Ramos (cell line): ENCODE results near the gene SMR3B.

Experiments
- in situ Hi-C: fragments of 300-500 bp; cut with MboI; formaldehyde crosslinking; loops from one replicate; pipeline ENCODE4 v1.14.3; 2022; ENCODE audit warnings: low sequenced_read_pairs; ENCODE audit not compliant: unreplicated experiment

Gene SMR3B

DNA sequence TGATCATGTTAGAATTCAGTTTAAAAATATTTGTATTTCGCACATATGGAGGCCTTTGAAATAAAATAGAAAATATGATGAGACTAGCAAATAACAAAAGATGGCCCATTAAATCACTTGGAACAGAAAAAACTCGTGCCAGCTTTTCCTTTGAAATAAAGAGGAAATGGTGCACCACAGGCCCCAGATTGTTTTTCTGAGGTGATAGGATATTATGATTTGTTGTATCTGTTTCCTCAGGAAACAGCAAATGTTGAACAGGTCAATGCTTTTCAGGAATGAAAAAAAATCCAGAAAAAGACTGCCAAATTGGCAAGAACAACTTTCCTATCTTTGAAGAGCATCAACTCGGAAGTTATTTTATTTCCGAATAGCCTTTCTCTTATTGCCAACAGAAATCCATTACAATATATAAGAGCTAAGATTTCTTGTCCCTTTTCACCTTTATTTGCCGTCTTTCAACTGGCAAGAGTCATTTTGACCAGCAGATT, at the start of gene SMR3B:
Gene SMR3B (plus strand): TSS at position 441 of the 491 bp plus-strand sequence. CDS start 1,380 bp downstream, outside the sequence.
- in situ Hi-C loops: no loop called here

DNA sequence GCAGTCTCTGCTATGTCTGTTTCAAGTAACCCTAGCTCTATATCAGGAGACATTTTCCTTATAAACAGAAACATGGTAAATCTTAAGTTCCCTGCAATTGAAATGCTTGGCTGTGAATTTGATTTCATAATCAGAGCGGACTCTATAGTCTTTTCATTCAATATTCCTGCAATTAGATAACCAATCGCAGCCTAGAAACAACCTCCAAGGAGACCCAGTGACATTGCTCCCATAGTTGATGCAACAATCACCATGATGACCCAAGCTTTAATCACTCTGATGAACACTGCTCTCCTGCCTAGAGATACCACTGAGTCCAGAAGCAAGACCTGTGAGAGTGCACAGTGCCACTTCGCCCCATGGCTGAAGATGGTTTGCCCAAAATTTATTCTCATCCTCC, 48.2 kb upstream of the SMR3B start, which contains the start of gene CABS1:
Gene CABS1 (plus strand): TSS at position 301 of the 400 bp plus-strand sequence. CDS start 59 bp downstream, at position 360.
- in situ Hi-C loops: no loop called here

DNA sequence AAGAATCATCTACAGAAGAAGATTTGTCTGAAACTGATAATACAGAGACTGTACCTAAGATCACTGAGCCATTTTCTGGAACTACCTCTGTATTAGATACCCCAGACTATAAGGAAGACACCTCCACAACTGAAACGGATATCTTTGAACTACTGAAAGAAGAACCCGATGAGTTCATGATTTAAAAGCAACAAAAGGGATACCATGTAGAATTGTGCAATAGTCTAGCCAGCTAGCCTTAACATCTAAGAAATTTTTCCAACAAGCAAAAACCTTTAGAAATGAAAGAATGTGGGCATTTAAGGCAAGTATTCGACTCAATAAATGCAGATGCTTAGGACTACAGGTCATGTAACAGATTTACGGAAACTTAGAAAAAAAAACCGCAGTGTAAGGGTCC, 46.9 kb upstream of the SMR3B start:
- in situ Hi-C loops: no loop called here

DNA sequence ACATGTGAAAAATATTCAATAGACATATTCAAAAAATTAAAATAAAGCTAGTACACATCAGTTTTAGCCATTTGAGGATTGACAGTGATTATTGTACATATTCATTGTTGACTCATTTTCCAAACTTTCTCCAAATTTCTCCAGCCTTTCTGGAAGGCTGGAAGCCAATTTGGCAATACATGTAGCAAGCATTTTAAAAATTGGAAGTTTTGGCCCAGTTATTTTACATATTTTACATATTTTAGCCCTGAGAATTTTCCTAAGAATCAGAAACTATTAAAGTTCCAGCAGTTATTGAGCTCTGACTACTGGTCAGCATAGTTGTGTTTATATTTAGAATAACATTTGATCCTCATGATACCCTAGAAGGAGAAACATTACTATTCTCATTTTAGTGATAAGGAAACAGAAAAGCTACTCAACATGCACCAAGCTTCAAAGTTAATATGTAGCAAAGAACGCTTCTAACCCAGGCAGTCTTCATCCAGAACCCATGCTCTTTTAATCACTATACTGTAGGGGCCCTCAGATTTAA, 45.0 kb upstream of the SMR3B start:
- in situ Hi-C loops: no loop called here

DNA sequence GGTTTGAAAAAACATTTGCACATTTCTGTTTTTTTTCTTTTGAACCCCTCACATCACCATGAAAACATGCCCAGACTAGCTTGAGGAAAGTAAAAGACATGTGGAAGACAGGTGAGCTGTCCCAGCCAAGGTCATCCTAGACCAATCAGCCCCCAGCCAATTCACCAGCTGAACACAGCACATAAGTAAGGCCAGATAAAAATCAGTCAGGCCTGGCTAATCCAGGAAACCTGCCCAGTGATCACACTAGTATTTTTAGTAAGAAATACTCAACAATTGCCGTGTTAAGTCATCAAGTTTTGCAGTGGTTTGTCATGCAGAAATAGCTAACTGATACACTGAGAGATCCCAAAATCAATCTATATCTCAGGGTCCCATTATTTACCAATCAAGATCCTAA, 26.7 kb upstream of the SMR3B start:
- in situ Hi-C loops: no loop called here

DNA sequence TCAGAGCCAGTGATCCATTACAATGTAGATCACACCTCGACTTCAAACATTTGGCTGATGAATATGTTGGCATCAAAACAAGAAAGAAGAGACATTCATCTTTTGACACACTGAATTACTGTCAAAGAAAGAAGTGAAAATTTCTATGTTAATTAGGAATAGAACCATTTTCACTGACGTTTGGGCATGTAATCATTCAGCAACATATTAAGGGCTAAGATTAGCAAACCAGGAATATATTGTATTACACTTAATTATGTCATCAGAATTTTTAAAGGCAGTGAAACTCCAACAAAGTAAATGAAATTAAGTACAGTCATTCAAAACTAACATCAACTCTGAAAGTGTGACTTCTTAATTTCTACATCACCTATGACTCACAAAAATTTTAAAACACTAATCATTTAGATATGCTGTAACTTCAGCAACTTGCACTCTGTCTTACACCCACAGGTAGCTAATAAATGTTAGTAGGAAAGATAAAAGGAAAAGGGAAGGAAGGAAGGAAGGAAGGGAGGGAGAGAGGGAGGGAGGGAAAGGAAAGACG, 23.7 kb upstream of the SMR3B start:
- in situ Hi-C loops: no loop called here

DNA sequence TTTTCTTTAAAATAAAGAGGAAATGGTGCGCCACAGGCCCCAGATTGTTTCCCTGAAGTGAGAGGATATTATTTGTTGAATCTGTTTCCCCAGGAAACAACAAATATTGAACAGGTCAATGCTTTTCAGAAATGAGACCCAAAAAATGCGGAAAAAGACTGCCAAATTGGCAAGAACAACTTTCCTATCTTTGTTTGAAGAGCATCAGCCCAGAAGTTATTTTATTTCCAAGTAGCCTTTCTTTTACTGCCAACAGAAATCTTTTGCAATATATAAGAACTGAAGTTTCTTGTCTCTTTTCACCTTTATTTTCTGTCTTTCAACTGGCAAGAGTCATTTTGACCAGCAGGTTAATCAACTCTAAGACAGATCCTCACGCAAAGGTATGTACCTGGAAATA, 22.5 kb upstream of the SMR3B start, which contains the start of gene SMR3A:
Gene SMR3A (plus strand): TSS at position 301 of the 400 bp plus-strand sequence. CDS start 1,356 bp downstream, outside the sequence.
- in situ Hi-C loops: no loop called here

DNA sequence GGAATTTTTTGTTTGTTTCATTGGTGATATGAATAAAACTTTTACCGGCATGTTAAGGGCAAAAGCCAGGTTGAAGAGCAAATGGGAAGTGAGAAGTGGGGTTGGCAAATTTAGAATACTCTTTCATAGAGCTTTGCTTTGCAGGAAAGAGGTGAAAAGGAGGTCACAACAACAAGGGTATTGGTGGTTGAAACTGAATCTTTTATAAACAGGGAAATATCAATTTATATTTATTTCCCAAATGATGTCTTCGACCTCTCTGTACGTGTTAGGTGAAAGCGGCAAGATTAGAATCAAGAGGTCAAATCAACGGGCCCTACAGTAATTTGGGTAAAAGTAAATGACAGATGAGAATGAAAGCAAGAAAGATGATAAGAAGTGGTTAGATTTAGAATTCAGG, 18.9 kb upstream of the SMR3B start:
- in situ Hi-C loops: no loop called here

DNA sequence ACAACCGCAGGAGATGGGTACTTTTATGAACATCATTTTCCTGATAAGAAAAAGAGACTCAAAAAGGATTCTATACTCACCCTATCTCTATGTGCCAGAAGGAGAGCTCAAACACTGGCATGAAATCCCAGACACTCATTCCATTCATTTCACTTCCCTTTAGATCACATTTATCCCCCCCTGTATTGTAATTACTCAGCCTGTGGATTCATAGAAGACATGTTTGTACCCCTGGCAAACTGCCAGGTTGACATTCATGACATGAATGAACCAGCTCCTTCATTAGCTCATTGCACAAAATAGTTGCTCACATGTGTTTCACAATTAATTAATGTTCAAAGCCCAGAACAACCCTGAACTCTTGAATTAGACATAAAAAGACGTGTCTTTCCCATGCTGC, 17.5 kb upstream of the SMR3B start:
- in situ Hi-C loops: no loop called here

DNA sequence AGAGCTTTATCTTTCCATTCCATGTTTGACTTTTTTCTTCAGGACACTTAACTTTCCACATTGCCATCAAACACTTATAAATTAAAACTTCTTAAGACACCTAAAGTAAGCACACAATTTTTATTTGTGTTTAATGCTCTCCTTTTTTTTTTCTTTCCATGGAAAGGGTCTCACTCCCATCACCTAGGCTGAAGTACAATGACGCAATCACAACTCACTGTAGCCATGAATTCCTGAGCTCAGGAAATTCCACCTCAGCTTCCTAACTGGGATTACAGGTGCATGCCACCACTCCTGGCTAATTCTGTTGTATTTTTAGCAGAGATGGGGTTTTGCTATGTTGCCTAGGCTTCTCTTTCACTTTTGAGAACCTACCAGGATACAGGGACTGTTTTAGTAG, 15.1 kb upstream of the SMR3B start:
- in situ Hi-C loops: no loop called here

DNA sequence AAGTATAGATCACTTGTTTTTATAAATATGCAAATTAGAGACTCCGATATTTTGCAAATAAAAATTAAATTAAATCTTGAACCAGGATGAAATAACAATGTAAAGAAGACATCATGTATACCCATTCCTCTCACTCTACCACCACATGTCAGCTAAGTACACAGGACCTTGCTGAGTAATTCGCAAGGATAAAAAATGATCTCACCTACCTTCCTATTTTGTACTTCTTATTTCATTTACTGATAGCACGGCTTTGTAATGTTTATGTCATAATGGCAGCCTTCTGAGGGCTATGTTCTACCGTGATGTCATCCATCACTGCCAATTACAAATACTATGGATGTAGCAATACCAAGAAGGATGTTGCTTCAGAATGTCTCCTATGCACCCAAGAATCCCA, 10.9 kb upstream of the SMR3B start:
- in situ Hi-C loops: no loop called here

DNA sequence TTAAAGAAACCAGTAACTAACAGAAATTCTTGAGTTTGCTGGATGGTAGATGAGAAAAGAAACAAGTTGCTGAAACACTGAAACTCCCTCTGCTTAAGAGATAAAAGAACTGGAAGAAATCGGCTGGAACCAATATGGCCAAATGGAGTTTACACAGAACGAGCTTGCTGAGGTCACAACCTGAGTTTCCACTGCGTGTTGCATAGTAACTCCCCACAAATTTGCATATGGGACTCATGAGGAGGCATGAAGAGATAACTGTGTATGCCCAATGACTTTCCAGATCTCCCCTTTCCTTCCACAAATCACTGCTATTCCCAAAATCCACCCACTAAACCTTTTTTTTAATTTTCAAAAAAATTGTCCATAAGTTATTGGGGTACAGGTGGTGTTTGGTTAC, 10.2 kb upstream of the SMR3B start:
- in situ Hi-C loops: no loop called here

DNA sequence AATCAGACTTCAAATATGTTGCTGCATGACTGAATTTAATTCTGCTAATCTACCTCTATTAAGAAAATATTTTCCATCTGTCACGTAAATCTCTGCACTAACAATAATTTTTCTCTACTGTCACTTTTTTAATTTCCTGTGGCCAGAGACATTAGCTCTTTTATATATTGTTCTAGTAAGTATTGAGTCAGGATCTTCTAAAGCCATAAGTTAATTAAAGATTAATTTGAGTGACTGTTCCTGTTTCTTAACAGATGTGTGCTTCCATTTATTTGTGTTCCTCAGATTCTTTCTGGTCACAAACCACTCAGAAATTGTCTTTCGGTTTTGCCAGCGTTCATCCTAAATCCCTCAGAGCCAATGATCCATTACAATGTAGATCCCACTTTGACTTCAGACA, 2.4 kb upstream of the SMR3B start:
- in situ Hi-C loops: no loop called here

DNA sequence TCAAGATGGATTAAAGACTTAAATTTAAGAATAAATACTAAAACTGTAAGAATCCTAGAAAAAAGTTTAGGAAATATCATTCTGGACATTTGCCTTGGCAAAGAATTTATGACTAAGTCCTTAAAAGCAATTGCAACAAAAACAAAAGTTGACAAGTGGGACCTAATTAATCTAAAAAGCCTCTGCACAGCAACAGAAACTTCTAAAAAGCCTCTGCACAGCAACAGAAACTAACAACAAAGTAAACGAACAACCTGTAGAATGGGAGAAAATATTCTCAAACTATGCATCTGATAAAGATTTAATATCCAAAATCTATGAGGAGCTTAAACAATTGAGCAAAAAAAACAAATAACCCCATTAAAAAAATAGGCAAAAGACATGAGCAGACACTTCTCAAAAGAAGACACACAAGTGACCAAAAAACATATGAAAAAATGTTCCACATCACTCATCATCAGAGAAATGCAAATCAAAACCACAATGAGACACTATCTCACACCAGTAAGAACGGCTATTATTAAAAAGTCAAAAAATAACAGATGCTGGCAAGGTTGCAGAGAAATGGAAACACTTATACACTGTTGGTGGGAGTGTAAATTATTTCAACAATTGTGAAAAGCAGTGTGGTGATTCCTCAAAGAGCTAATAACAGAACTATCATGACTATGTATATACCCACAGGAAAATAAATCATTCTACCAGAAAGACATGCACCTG, 9.3 kb downstream of the SMR3B start:
- in situ Hi-C loops: no loop called here

DNA sequence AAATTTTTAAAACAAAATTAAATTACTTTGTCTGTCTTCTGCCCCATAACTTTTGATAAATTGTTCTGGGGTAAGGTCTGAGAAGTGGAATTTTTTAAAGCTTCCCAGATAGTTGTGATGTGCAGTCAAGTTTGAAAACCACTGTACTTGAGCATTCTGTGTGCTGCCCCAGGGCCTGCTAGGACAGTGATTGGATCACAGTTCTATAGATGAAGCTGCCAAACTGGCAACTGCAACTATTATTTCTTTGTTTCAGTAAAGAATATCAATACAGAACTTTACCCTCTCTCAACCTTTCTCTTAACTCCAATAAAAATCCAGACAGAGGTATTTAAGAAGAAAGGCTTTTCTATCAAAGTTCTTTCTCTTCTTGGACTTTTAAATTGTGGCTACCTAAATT, 14.6 kb downstream of the SMR3B start, which contains the start of gene OPRPN:
Gene OPRPN (plus strand): TSS at position 361 of the 400 bp plus-strand sequence. CDS start 1,346 bp downstream, outside the sequence.
- in situ Hi-C loops: no loop called here

DNA sequence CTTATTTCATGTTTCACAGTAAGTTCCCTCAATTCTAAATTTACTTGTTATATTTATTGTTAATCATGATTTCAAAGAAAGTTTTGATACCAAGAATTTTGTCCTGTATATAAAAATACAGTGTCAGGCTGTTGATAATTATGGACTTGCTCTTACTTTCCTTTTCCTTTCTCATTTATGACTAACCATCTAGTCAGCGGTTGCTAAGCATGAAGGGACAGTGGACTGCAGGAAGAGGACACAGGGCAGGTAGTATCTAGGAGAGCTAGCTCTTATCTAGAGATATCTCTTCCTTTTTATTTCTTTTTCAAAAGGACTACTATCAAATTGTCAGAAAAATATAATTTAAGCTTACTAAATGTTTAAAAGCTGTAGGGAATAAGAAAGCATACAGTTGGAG, 16.4 kb downstream of the SMR3B start:
- in situ Hi-C loops: no loop called here

DNA sequence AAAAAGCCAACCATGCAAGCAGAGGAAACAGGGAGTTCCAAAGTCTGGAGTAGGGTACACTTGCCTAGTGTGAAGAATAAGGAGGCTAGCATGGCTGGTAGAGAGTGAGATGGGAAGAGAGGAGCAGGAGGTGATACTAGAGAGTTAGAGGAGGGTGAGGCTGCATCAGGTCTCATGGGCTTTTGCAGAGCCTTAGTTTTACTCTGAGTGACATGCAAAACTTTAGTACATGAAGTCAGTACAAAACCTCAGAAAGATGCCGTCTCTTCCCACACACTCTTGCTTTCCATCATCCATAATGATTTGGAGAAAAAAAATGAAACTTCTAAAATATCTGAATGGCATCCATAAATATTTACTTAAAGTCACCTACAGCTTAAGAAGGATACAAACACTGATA, 19.8 kb downstream of the SMR3B start:
- in situ Hi-C loops: no loop called here

DNA sequence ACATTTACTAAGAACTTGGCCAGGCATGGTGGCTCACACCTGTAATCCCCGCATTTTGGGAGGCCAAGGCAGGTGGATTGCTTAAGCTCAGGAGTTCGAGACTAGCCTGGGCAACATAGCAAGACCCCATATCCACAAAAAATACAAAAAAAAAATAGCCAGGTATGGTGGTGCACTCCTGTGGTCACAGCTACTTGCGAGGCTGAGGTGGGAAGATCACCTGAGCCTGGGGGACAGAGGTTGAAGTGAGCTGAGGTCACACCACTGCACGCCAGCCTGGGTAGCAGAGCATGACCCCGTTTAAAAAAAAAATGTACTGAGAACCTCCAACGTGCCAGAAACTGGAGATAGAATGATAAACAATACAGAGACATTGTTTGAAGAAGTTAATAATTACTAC, 22.8 kb downstream of the SMR3B start:
- in situ Hi-C loops: no loop called here

DNA sequence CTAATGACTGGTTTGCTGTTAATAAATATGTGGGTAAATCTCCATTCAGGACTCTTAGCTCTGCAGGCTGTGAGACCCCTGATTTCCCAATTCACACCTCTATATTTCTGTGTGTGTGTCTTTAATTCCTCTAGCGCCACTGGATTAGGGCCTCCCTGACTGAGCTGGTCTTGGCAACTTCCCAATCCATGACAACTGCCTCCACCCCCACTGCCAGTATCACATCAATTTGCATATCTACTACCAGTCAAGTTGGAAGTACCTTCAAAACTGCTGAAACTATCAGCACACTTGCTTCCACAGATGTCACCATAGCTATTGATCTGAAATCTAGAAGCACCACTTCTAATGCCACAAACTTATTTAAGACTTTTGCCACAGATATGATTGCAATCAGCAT, 42.4 kb downstream of the SMR3B start:
- in situ Hi-C loops: no loop called here

DNA sequence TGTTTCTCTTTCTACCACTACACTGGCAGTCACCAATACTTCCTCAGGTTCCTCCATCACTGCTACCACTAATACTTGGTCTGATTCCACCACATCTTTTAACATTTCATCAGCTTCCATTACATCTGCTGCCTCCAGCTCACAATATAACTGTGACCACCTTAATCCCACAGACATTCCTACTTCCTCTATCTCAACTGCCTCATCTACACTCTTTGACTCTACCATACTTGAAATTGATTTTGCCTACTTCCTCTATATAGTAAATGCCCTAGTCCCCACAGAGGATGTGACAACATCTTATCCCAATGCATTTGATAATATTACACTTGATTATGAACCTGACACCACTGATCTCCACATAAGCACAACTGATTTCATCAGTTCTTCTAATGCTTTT, 43.9 kb downstream of the SMR3B start:
- in situ Hi-C loops: no loop called here

DNA sequence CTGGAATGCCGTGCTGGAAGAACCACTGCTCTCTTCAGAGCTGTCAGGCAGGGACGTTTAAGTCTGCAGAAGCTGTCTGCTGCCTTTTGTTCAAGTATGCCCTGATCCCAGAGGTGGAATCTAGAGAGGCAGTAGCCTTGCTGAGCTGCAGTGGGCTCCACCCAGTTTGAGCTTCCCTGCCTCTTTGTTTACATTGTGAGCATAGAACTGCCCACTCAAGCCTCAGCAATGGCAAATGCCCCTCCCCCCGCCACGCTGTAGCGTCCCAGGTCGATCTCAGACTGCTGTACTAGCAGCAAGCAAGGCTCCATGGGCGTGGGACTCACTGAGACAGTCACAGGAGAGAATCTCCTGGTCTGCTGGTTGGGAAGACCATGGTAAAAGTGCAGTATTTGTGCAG, 54.3 kb downstream of the SMR3B start:
- in situ Hi-C loops: no loop called here
